UCSD-AML1 (cell line): ENCODE data around the gene ADCY10.
"Not testable (repeated sequence)": the region's sequence is repeated elsewhere in the genome, so short reads cannot be mapped to it uniquely, and the experiment has no call there.

Experiments
- DNase-seq: peaks from one replicate; lab custom pipeline; 2025; ENCODE audit not compliant: unreplicated experiment; lab: John Stamatoyannopoulos, UW

The ADCY10 gene

GRCh38 chr1:167926486-167926997 lies 12.6 kb upstream of the ADCY10 start:
- no peak for DNase-seq

- DNase-seq: no peak
These were observed 10.8 kb upstream of the ADCY10 start for GRCh38 chr1:167924543-167925231.

- no peak for DNase-seq
These were observed 10.2 kb upstream of the ADCY10 start for GRCh38 chr1:167924102-167924501.

GRCh38 chr1:167923324-167924056 lies 9.6 kb upstream of the ADCY10 start:
- DNase-seq: no peak

GRCh38 chr1:167922611-167923074 lies 8.7 kb upstream of the ADCY10 start:
- no peak for DNase-seq

- no peak for DNase-seq
These were observed 8.1 kb upstream of the ADCY10 start for GRCh38 chr1:167922023-167922422.

GRCh38 chr1:167916766-167917511 lies 3.0 kb upstream of the ADCY10 start:
- no peak for DNase-seq

- no peak for DNase-seq
These were observed 1.6 kb upstream of the ADCY10 start for GRCh38 chr1:167915569-167915968.

GRCh38 chr1:167912294-167912693 lies 1.6 kb downstream of the ADCY10 start:
- no peak for DNase-seq

- no peak for DNase-seq
These were observed 2.5 kb downstream of the ADCY10 start for GRCh38 chr1:167911413-167911812.

- DNase-seq: no peak
These were observed 3.4 kb downstream of the ADCY10 start for GRCh38 chr1:167910530-167910929.

- DNase-seq: no peak
These were observed 4.2 kb downstream of the ADCY10 start for GRCh38 chr1:167909691-167910180.

- DNase-seq: no peak
These were observed 8.3 kb downstream of the ADCY10 start for GRCh38 chr1:167905671-167906070.

GRCh38 chr1:167905182-167905581 lies 8.8 kb downstream of the ADCY10 start:
- DNase-seq: no peak

GRCh38 chr1:167904652-167905130 lies 9.2 kb downstream of the ADCY10 start:
- no peak for DNase-seq

GRCh38 chr1:167900907-167901306 lies 13.0 kb downstream of the ADCY10 start:
- DNase-seq: no peak

GRCh38 chr1:167899253-167899681 lies 14.7 kb downstream of the ADCY10 start:
- no peak for DNase-seq

GRCh38 chr1:167898578-167899222 lies 15.2 kb downstream of the ADCY10 start:
- DNase-seq: no peak

- no peak for DNase-seq
These were observed 20.1 kb downstream of the ADCY10 start for GRCh38 chr1:167893798-167894197.

GRCh38 chr1:167890400-167890799 lies 23.5 kb downstream of the ADCY10 start:
- no peak for DNase-seq

- not testable (repeated sequence) for DNase-seq
These were observed 26.7 kb downstream of the ADCY10 start for GRCh38 chr1:167887187-167887586.
